Measurements from ENCODE around the gene DIPK1B.

The DIPK1B gene

DNA sequence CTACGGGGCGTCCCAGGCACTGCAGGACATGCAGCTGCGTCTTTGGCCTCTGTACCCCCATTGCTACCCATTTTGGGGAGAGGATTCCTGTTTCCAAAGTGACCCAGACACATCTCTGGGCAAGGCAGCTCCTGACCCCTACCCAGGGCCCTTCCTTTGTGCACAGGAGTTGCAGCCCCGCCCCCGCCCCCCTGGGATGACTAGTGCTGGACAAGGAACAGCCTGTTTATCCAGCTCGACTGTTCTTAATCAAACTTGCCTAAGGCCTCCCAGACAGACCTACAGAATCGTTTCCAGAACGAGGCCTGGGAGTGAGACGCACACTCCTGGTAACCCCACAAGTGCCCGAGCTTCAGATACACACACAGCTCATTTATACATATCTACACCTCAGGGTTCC is 13.2 kb downstream of the DIPK1B start:
- no peaks in the 10 kb centered on the region for H3K9me3 ChIP-seq (ENCODE audit: control insufficient read depth in 2 of 2, low read length in 2 of 2)
- H3K9ac ChIP-seq (ENCODE audit: low read depth in 1 of 2, low read length in 2 of 2), result no peak overlapping the region
- no peak overlapping the region for H3K27ac ChIP-seq (ENCODE audit: low read depth in 2 of 2, low read length in 2 of 2)
- peak overlapping the region in 1 of 2 donors; percentile 96 for H3K4me3 ChIP-seq (ENCODE audit: low read length in 2 of 2)
- peaks cover 33 to 38% of the 10 kb centered on the region in 2 donors for H3K36me3 ChIP-seq (ENCODE audit: control insufficient read depth in 2 of 2, insufficient read depth in 2 of 2, low read length in 2 of 2)
- no peaks in the 10 kb centered on the region for H3K27me3 ChIP-seq (ENCODE audit: control insufficient read depth in 2 of 2, insufficient read depth in 2 of 2, low read length in 2 of 2)
- H3K4me1 ChIP-seq (ENCODE audit: control insufficient read depth in 2 of 2, insufficient read depth in 2 of 2, low read length in 2 of 2), result peaks cover 28% of the 10 kb centered on the region in 2 donors

DNA sequence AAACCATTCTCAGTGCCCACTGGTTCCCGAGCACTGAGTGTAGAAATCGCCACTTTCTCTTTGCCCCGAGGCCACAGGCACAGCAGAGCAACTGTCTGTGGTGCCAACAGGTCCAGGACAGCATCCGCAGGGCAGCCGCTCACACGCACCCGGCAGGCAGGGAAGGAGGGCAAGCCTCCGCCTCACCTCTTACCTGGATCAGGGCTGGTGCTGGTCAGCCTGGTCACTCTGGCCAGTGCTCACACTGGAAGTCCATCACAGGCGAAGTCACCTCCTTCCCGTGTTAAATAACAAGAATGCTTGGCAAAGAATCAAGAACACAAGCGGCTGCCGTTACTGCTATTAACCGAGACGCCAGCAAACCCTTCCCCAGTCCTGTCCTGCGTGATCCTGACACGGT is 13.7 kb downstream of the DIPK1B start:
- peaks cover 28% of the 10 kb centered on the region in 2 donors for H3K4me1 ChIP-seq (ENCODE audit: control insufficient read depth in 2 of 2, insufficient read depth in 2 of 2, low read length in 2 of 2)
- no peak overlapping the region for H3K27ac ChIP-seq (ENCODE audit: low read depth in 2 of 2, low read length in 2 of 2)
- peaks cover 33 to 38% of the 10 kb centered on the region in 2 donors for H3K36me3 ChIP-seq (ENCODE audit: control insufficient read depth in 2 of 2, insufficient read depth in 2 of 2, low read length in 2 of 2)
- no peaks in the 10 kb centered on the region for H3K27me3 ChIP-seq (ENCODE audit: control insufficient read depth in 2 of 2, insufficient read depth in 2 of 2, low read length in 2 of 2)
- H3K9me3 ChIP-seq (ENCODE audit: control insufficient read depth in 2 of 2, low read length in 2 of 2), result no peaks in the 10 kb centered on the region
- peak overlapping the region; percentile 67 to 96 for H3K4me3 ChIP-seq (ENCODE audit: low read length in 2 of 2)
- no peak overlapping the region for H3K9ac ChIP-seq (ENCODE audit: low read depth in 1 of 2, low read length in 2 of 2)

DNA sequence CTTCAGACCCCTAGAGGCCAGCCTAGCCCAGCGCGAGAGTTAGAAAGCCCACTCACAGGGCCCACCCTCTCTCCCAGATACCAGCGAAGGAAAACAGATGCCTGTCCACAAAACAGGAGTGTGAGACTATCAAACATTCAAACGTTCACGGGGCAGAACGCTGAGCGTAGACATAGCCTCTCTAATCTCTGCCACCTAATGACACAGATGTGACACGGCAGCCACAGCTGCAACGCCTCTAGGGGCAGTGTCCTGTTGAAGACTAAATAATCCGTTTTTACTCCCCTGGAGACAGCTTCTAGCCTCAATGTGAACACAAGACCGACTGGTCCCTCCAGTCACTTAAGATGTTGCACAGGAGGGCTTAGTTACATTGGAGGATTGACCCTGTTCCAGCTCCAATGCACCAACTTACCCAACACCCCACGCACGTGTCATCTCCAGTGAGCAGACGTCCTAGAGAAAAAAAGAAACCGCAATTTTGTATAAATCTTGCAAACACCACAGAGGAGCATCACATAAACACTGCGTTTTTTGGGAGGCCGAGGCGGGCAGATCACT is 14.3 kb downstream of the DIPK1B start:
- peak overlapping the region; percentile 67 to 96 for H3K4me3 ChIP-seq (ENCODE audit: low read length in 2 of 2)
- no peak overlapping the region for H3K27ac ChIP-seq (ENCODE audit: low read depth in 2 of 2, low read length in 2 of 2)
- peaks cover 33 to 36% of the 10 kb centered on the region in 2 donors for H3K36me3 ChIP-seq (ENCODE audit: control insufficient read depth in 2 of 2, insufficient read depth in 2 of 2, low read length in 2 of 2)
- H3K9me3 ChIP-seq (ENCODE audit: control insufficient read depth in 2 of 2, low read length in 2 of 2), result no peaks in the 10 kb centered on the region
- H3K27me3 ChIP-seq (ENCODE audit: control insufficient read depth in 2 of 2, insufficient read depth in 2 of 2, low read length in 2 of 2), result no peaks in the 10 kb centered on the region
- peaks cover 28% of the 10 kb centered on the region in 2 donors for H3K4me1 ChIP-seq (ENCODE audit: control insufficient read depth in 2 of 2, insufficient read depth in 2 of 2, low read length in 2 of 2)
- peak overlapping the region; percentile 67 to 88 for H3K9ac ChIP-seq (ENCODE audit: low read depth in 1 of 2, low read length in 2 of 2)

DNA sequence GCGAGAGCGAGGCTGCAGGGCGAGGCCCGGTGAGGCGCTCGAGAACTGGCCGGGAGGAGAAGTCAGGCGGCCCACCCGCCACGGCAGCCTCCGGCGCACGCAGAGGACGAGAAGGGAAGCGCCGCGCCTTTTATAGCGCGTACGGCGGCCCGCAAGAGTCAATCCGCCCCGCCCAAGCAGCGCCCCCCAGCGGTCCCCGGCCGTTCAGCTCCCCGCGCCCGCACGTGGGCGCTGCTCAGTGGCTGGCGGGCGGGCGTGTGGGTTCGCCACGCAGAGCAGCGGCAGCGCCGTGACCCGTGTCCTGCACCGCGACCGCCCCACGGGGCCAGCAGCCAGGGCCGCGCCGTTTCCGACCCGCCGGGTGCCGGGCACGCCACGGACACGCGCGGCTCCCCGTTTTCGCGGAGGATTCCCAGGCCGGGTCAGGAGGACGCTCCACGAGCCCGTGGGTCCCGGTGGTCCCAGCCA is 15.7 kb downstream of the DIPK1B start:
- Histone ChIP-seq H3K9me3 (ENCODE audit: control insufficient read depth in 2 of 2, low read length in 2 of 2) (no peaks in the 10 kb centered on the region), H3K27ac (ENCODE audit: low read depth in 2 of 2, low read length in 2 of 2) (peak overlapping the region in 1 of 2 donors; percentile 43), H3K36me3 (ENCODE audit: control insufficient read depth in 2 of 2, insufficient read depth in 2 of 2, low read length in 2 of 2) (peaks cover 24 to 29% of the 10 kb centered on the region in 2 donors), H3K27me3 (ENCODE audit: control insufficient read depth in 2 of 2, insufficient read depth in 2 of 2, low read length in 2 of 2) (no peaks in the 10 kb centered on the region), H3K4me3 (ENCODE audit: low read length in 2 of 2) (peak overlapping the region; percentile 67 to 96), H3K9ac (ENCODE audit: low read depth in 1 of 2, low read length in 2 of 2) (peak overlapping the region; percentile 67 to 88), H3K4me1 (ENCODE audit: control insufficient read depth in 2 of 2, insufficient read depth in 2 of 2, low read length in 2 of 2) (peaks cover 28% of the 10 kb centered on the region in 2 donors)

DNA sequence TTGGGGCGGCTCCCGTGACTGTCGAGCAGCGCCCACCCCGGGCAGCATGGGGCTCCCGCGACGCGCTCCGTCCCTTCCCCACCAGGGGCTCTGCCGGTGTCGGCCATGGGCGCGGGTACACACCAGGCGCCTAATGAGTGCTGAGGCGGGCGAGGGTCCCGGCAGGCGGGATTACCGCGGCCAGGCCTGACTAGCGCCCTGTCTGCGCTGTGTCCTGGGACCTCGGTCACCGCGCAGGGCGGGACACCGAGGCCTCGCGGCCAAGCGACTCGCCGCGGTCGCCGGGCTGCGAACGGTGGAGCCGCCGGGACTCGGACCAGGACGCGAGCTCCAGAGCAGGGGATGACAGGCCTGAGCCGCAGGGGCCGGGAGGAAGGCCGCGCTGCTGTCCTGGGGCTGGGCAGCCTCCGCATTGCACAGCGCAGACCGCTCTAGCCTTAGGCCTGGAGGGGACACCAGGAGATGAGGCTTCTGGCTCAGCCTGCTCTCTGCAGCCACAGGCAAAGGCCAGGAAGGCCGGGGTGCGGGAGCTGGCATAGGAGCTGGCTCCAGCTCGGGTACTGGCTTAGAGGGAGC is 16.3 kb downstream of the DIPK1B start:
- no peak overlapping the region for H3K27ac ChIP-seq (ENCODE audit: low read depth in 2 of 2, low read length in 2 of 2)
- H3K4me3 ChIP-seq (ENCODE audit: low read length in 2 of 2), result peak overlapping the region; percentile 67 to 96
- H3K9me3 ChIP-seq (ENCODE audit: control insufficient read depth in 2 of 2, low read length in 2 of 2), result no peaks in the 10 kb centered on the region
- peaks cover 19 to 24% of the 10 kb centered on the region in 2 donors for H3K36me3 ChIP-seq (ENCODE audit: control insufficient read depth in 2 of 2, insufficient read depth in 2 of 2, low read length in 2 of 2)
- H3K4me1 ChIP-seq (ENCODE audit: control insufficient read depth in 2 of 2, insufficient read depth in 2 of 2, low read length in 2 of 2), result peaks cover 28% of the 10 kb centered on the region in 2 donors
- H3K9ac ChIP-seq (ENCODE audit: low read depth in 1 of 2, low read length in 2 of 2), result peak overlapping the region; percentile 60 to 67
- H3K27me3 ChIP-seq (ENCODE audit: control insufficient read depth in 2 of 2, insufficient read depth in 2 of 2, low read length in 2 of 2), result no peaks in the 10 kb centered on the region

DNA sequence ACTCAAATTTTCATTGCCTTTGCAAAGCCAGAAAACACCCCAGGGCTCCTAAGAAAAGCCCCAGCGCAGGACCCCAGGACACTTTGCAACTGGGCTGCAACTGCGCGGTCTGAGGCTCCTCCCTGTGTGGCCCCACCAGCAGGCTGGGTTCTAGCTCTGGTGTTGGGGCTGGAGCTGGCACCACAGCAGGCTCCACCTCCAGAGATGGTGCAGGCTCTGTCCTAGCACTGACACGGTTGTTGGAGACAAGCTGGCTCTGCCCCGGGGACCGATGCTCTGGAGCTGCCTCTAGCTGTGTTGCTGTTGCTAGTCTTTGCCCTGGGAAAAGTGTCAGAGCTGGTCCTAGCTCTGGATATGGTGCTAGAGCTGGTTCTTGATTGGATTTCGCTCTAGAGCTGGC is 16.8 kb downstream of the DIPK1B start:
- Histone ChIP-seq H3K4me1 (ENCODE audit: control insufficient read depth in 2 of 2, insufficient read depth in 2 of 2, low read length in 2 of 2) (peaks cover 28% of the 10 kb centered on the region in 2 donors), H3K27me3 (ENCODE audit: control insufficient read depth in 2 of 2, insufficient read depth in 2 of 2, low read length in 2 of 2) (no peaks in the 10 kb centered on the region), H3K27ac (ENCODE audit: low read depth in 2 of 2, low read length in 2 of 2) (no peak overlapping the region), H3K36me3 (ENCODE audit: control insufficient read depth in 2 of 2, insufficient read depth in 2 of 2, low read length in 2 of 2) (peaks cover 14 to 19% of the 10 kb centered on the region in 2 donors), H3K4me3 (ENCODE audit: low read length in 2 of 2) (peak overlapping the region in 1 of 2 donors; percentile 96), H3K9ac (ENCODE audit: low read depth in 1 of 2, low read length in 2 of 2) (peak overlapping the region in 1 of 2 donors; percentile 67), H3K9me3 (ENCODE audit: control insufficient read depth in 2 of 2, low read length in 2 of 2) (no peaks in the 10 kb centered on the region)

DNA sequence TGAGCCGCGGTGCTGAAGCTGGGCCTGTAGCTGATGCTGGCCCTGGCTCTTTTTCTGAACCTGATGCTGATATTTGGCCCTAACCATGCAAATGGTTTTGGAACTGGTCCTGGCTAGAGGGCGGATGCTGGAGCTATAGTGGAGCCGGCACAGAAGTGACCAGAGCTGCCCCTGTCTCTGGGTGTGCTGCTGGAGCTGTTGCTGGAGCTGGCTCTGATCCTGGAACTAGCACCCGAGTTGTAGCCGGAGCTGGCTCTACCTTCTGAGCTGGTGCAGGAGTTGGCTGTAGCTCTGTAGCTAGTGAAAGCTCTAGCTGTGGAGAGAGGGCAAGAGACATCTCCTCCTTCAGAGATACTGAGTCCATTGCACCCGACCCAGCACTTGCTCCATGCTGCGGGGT is 17.6 kb downstream of the DIPK1B start:
- H3K27ac ChIP-seq (ENCODE audit: low read depth in 2 of 2, low read length in 2 of 2), result no peak overlapping the region

DNA sequence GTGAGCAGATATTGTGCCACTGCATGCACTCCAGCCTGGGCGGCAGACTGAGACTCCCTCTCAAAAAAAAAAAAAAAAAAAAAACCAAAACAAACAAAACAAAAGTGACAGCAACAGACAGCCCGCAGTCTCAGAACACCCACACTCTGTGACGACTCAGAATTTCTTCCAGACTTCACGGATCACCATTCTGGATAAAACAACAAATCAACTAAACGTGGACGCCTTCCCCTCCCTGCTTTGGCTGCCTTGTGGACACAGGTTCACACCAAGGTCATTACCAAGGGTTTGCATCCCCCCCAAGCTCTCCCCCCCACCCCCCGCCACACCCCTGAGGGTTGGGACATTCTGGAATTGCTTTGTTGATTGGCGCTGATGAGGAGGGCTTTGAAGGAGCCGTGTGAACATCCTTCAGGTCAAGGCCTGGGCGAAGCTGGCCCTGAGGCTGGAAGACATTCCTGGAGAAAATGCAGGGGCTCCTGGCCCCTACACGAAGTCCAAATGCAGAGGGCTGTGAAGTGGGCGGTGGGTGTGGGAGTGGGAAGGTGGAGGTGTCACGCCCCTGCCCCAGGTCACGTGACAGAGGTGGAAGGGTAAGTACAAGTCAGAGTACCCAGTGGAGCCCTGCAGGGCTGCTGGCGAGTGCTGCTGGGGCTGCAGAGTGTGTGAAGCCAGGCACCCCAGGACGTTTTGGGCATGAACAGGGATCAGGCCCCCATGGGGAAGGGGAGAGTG is 20.2 kb downstream of the DIPK1B start:
- H3K36me3 ChIP-seq (ENCODE audit: control insufficient read depth in 2 of 2, insufficient read depth in 2 of 2, low read length in 2 of 2), result no peaks in the 10 kb centered on the region

More for the DNA sequence above, 17.6 kb downstream of the DIPK1B start:
- no peak overlapping the region for H3K9ac ChIP-seq (ENCODE audit: low read depth in 1 of 2, low read length in 2 of 2)
- H3K4me3 ChIP-seq (ENCODE audit: low read length in 2 of 2), result no peak overlapping the region
- H3K36me3 ChIP-seq (ENCODE audit: control insufficient read depth in 2 of 2, insufficient read depth in 2 of 2, low read length in 2 of 2), result peaks cover 9 to 15% of the 10 kb centered on the region in 2 donors
- peaks cover 28% of the 10 kb centered on the region in 2 donors for H3K4me1 ChIP-seq (ENCODE audit: control insufficient read depth in 2 of 2, insufficient read depth in 2 of 2, low read length in 2 of 2)
- no peaks in the 10 kb centered on the region for H3K27me3 ChIP-seq (ENCODE audit: control insufficient read depth in 2 of 2, insufficient read depth in 2 of 2, low read length in 2 of 2)
- H3K9me3 ChIP-seq (ENCODE audit: control insufficient read depth in 2 of 2, low read length in 2 of 2), result no peaks in the 10 kb centered on the region

DNA sequence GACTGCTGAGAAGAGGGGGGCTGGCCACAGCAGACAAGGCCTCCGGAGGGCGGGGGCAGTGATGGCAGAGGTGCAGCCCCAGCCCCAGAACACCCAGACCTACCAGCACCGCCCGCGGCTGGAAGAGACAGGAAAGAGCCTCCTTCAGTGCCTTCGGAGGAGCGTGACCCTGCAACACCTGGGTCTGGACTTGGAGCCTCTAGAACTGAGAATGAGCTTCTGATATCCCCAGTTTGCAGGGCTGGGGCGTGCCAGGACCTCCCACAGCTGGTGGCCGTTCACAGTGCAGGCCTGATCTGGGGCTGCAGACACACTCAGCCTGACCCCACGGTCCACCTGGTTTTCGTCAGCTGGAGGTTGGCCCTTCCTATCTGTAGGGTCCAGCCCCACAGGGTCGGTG is 21.2 kb downstream of the DIPK1B start:
- Histone ChIP-seq H3K9me3 (ENCODE audit: control insufficient read depth in 2 of 2, low read length in 2 of 2) (no peaks in the 10 kb centered on the region), H3K36me3 (ENCODE audit: control insufficient read depth in 2 of 2, insufficient read depth in 2 of 2, low read length in 2 of 2) (no peaks in the 10 kb centered on the region), H3K27ac (ENCODE audit: low read depth in 2 of 2, low read length in 2 of 2) (no peak overlapping the region), H3K27me3 (ENCODE audit: control insufficient read depth in 2 of 2, insufficient read depth in 2 of 2, low read length in 2 of 2) (no peaks in the 10 kb centered on the region), H3K9ac (ENCODE audit: low read depth in 1 of 2, low read length in 2 of 2) (no peak overlapping the region), H3K4me3 (ENCODE audit: low read length in 2 of 2) (no peak overlapping the region), H3K4me1 (ENCODE audit: control insufficient read depth in 2 of 2, insufficient read depth in 2 of 2, low read length in 2 of 2) (peaks cover 4 to 6% of the 10 kb centered on the region in 2 donors)

More for the DNA sequence above, 20.2 kb downstream of the DIPK1B start:
- Histone ChIP-seq H3K27me3 (ENCODE audit: control insufficient read depth in 2 of 2, insufficient read depth in 2 of 2, low read length in 2 of 2) (no peaks in the 10 kb centered on the region), H3K9ac (ENCODE audit: low read depth in 1 of 2, low read length in 2 of 2) (no peak overlapping the region), H3K9me3 (ENCODE audit: control insufficient read depth in 2 of 2, low read length in 2 of 2) (no peaks in the 10 kb centered on the region), H3K4me1 (ENCODE audit: control insufficient read depth in 2 of 2, insufficient read depth in 2 of 2, low read length in 2 of 2) (peaks cover 9 to 11% of the 10 kb centered on the region in 2 donors), H3K27ac (ENCODE audit: low read depth in 2 of 2, low read length in 2 of 2) (no peak overlapping the region), H3K4me3 (ENCODE audit: low read length in 2 of 2) (no peak overlapping the region)
